AG10803 (cell line): Measurements from ENCODE around the gene SH3RF3.

ENCODE experiments used
- DNase-seq: peaks from one replicate; pipeline ENCODE4 v3.0.0; 2010; ENCODE audit warnings: low read depth
- H3K4me3 ChIP-seq: 2 replicates; pipeline ENCODE4 v1.5.1; 2011; ENCODE audit warnings: mild to moderate bottlenecking, low read length, control low read depth
- CTCF ChIP-seq: conservative IDR thresholded peaks from 2 replicates; pipeline ENCODE4 v1.5.1; 2011; ENCODE audit warnings: mild to moderate bottlenecking, low read length, control low read depth, inconsistent platforms

The SH3RF3 gene

GRCh38 chr2:109371481-109372170 lies 242.6 kb downstream of the SH3RF3 start:
- no peak for TF ChIP-seq CTCF
- DNase-seq, result no peak
- no peak overlapping the region for H3K4me3 ChIP-seq

GRCh38 chr2:109372171-109372568 lies 243.2 kb downstream of the SH3RF3 start:
- no peak for DNase-seq
- H3K4me3 ChIP-seq, result no peak overlapping the region
- no peak for TF ChIP-seq CTCF

GRCh38 chr2:109372614-109373013 lies 243.6 kb downstream of the SH3RF3 start:
- no peak overlapping the region for H3K4me3 ChIP-seq
- DNase-seq, result no peak
- TF ChIP-seq CTCF, result no peak

- TF ChIP-seq CTCF, result no peak
- H3K4me3 ChIP-seq, result no peak overlapping the region
- DNase-seq, result no peak
Measured at GRCh38 chr2:109373791-109374547, 245.0 kb downstream of the SH3RF3 start.

GRCh38 chr2:109374548-109375130 lies 245.6 kb downstream of the SH3RF3 start:
- no peak for TF ChIP-seq CTCF
- no peak for DNase-seq
- H3K4me3 ChIP-seq, result no peak overlapping the region

- DNase-seq, result no peak
- no peak overlapping the region for H3K4me3 ChIP-seq
- no peak for TF ChIP-seq CTCF
Measured at GRCh38 chr2:109375131-109375561, 246.1 kb downstream of the SH3RF3 start.

- no peak for TF ChIP-seq CTCF
- no peak for DNase-seq
- no peak overlapping the region for H3K4me3 ChIP-seq
Measured at GRCh38 chr2:109375656-109376055, 246.7 kb downstream of the SH3RF3 start.
